Heart left ventricle (tissue), 16 donors: ENCODE results near the gene PPIE. TPM values are rescaled to one million over a fixed set of nuclear protein-coding genes. Genes with fewer than 3 reads are reported as not detected.
"Not testable (repeated sequence)": the region's sequence is repeated elsewhere in the genome, so short reads cannot be mapped to it uniquely, and the experiment has no call there.

ENCODE experiments used
- ATAC-seq, 4 donors: fragments of 200-7000 bp; cut with Tn5 transposase; one replicate each; pipeline ENCODE4 v1.9.1; 2020 to 2022; ENCODE audit warnings: moderate library complexity in 4 of 4, mild to moderate bottlenecking in 3 of 4, moderate number of reproducible peaks in 1 of 4
- DNase-seq, 5 donors: peaks; one replicate each; pipeline ENCODE4 v3.0.0-alpha.2; 2020
- H3K27ac ChIP-seq, 12 donors: fragments of 200-600 bp; sonication (generic) in 4 of 12; one replicate each; pipeline versions ENCODE4 v1.5.0 to v1.8.0; 2016 to 2022; ENCODE audit warnings: mild to moderate bottlenecking in 2 of 12
- H3K27me3 ChIP-seq, 9 donors: fragments of 200-600 bp; sonication (generic) in 2 of 9; one replicate each; pipeline versions ENCODE4 v1.5.1 to v1.8.0; 2016 to 2022; ENCODE audit warnings: mild to moderate bottlenecking in 3 of 9
- H3K36me3 ChIP-seq, 9 donors: fragments of 200-600 bp; sonication (generic) in 2 of 9; one replicate each; pipeline versions ENCODE4 v1.5.0 to v1.8.0; 2018 to 2022; ENCODE audit warnings: mild to moderate bottlenecking in 2 of 9
- H3K4me1 ChIP-seq, 12 donors: fragments of 200-600 bp; sonication (generic) in 4 of 12; one replicate each; pipeline versions ENCODE4 v1.5.0 to v1.8.0; 2016 to 2022; ENCODE audit warnings: mild to moderate bottlenecking in 3 of 12
- H3K4me3 ChIP-seq, 12 donors: fragments of 200-600 bp; sonication (generic) in 4 of 12; one replicate each; pipeline versions ENCODE4 v1.5.0 to v1.8.0; 2017 to 2022; ENCODE audit warnings: mild to moderate bottlenecking in 9 of 12, moderate library complexity in 4 of 12
- H3K9me3 ChIP-seq, 12 donors: fragments of 200-600 bp; sonication (generic) in 4 of 12; one replicate each; pipeline versions ENCODE4 v1.5.0 to v1.8.0; 2016 to 2022; ENCODE audit warnings: mild to moderate bottlenecking in 1 of 12
- CTCF ChIP-seq, 12 donors: fragments of 200-600 bp; sonication (generic) in 4 of 12; IDR thresholded peaks; one replicate each; pipeline versions ENCODE4 v1.5.0 to v1.8.0; 2018 to 2022; ENCODE audit warnings: antibody characterized with exemption in 12 of 12, mild to moderate bottlenecking in 5 of 12
- POLR2A ChIP-seq, 2 donors: fragments of 450-650 bp; IDR thresholded peaks; one replicate each; pipeline ENCODE4 v1.6.1; 2017; ENCODE audit warnings: antibody characterized with exemption in 2 of 2, mild to moderate bottlenecking in 2 of 2, moderate library complexity in 2 of 2
- WGBS, 4 donors: extraction: QIAGEN DNeasy Blood & Tissue Kit in 2 of 4; methylation state at CpG; one replicate each; pipeline versions ENCODE4 v1.1.5 to v1.1.7; 2013 to 2018; 5-methylcytosine and 5-hydroxymethylcytosine counted together
- intact Hi-C, 10 donors: fragments of 100-400 bp; cut with DNase I; formaldehyde crosslinking; loops; one replicate each; pipeline versions ENCODE4 v1.11.1 to v1.14.2; 2022
- polyA plus RNA-seq, 2 donors: library from polyadenylated mRNA; stranded (reverse); fragments of 200-250 nt; gene quantifications; one replicate each; pipeline ENCODE4 v1.2.3, GENCODE V29; 2013
- total RNA-seq, 9 donors: library from RNA; depleted of rRNA in 2 of 9; stranded (reverse); fragments of >200 nt in 2 of 9; fragmentation: NEBNext Ultra II Directional in 3 of 9; extraction: Animal tissue kit (Norgen Biotek cat#: 25700) in 3 of 9; gene quantifications; one replicate each; pipeline versions ENCODE4 v1.1.0 to v1.2.4, GENCODE V29; 2016 to 2023
- donor health status: ischemic (EF 13 %, LVEDD 7.1; RV severe dilation, severe dysfunction).
- donor health status: healthy with polysubstance abuse.
- donor health status: DM: no; HTN: yes; CAD: no.
- donor health status: DM: no; HTN: no; CAD: no.
- donor health status: ischemic (EF 25% LVEDD 6.9; RV normal size, moderate dysfunction).
- donor health status: ischemic (EF 25% LVEDD 5.7; RV mildly dilated, moderate dysfunction).
- donor health status: healthy.
- donor health status: DM: yes; HTN: yes; CAD: no.
- donor health status: ischemic (EF 35%, LVEDD 5.7; RV mildly dilated, moderate dysfunction).
- donor health status: nonischemic (EF 11% LVEDD 7.7; RV severe dilation, severe dysfunction).
- donor health status: DM: yes; HTN: yes; CAD: no.
- donor health status: PGD.
- donor health status: ischemic (EF 29% LVEDD 5.4; RV normal size, mild dysfunction).
- donor health status: nonischemic (EF 23%, LVEDD 6.1; RV moderate dilation, normal function).

The PPIE gene
- total and polyA plus RNA-seq, 11 donors = 22.2 to 45.3 (median 28.2) TPM

- no peaks in the 10 kb centered on the region for H3K9me3 ChIP-seq
- no peak for DNase-seq
These were observed 40.5 kb downstream of the PPIE start for GRCh38 chr1:39779137-39779536.

GRCh38 chr1:39779821-39780220 lies 41.1 kb downstream of the PPIE start:
- Histone ChIP-seq H3K4me3 (no peak overlapping the region), H3K27ac (no peak overlapping the region), H3K9me3 (no peaks in the 10 kb centered on the region), H3K27me3 (no peaks in the 10 kb centered on the region), H3K36me3 (no peaks in the 10 kb centered on the region), H3K4me1 (no peaks in the 10 kb centered on the region)
- DNase-seq = no peak
- TF ChIP-seq CTCF (IDR thresholded peaks at IDR 0.05) (no peak), POLR2A (IDR thresholded peaks at IDR 0.05) (no peak)
- WGBS, 4 donors = 77 to 90% (median 84%) methylated on average over 2 to 5 of the region's 5 CpGs
- no peak for ATAC-seq
- intact Hi-C loops = no loop called here

More at GRCh38 chr1:39779137-39779536, 40.5 kb downstream of the PPIE start:
- ATAC-seq = no peak
- H3K27me3 ChIP-seq = no peaks in the 10 kb centered on the region
- TF ChIP-seq CTCF (IDR thresholded peaks at IDR 0.05) (no peak), POLR2A (IDR thresholded peaks at IDR 0.05) (no peak)
- H3K27ac ChIP-seq = no peak overlapping the region
- 76 to 87% (median 82%) methylated on average over 3 to 7 of the region's 7 CpGs for WGBS, 4 donors
- intact Hi-C loops = no loop called here
- H3K4me3 ChIP-seq = no peak overlapping the region
- H3K36me3 ChIP-seq = no peaks in the 10 kb centered on the region
- H3K4me1 ChIP-seq = no peaks in the 10 kb centered on the region

- Histone ChIP-seq H3K4me1 (no peaks in the 10 kb centered on the region), H3K27ac (no peak overlapping the region), H3K36me3 (no peaks in the 10 kb centered on the region), H3K27me3 (no peaks in the 10 kb centered on the region), H3K9me3 (no peaks in the 10 kb centered on the region), H3K4me3 (no peak overlapping the region)
- 82 to 88% (median 85%) methylated on average over 2 of the region's 2 CpGs for WGBS, 4 donors
- ATAC-seq = no peak
- TF ChIP-seq POLR2A (IDR thresholded peaks at IDR 0.05) (no peak), CTCF (IDR thresholded peaks at IDR 0.05) (no peak)
- no peak for DNase-seq
- intact Hi-C loops = no loop called here
These were observed 42.6 kb downstream of the PPIE start for GRCh38 chr1:39781349-39781715.

GRCh38 chr1:39782103-39782502 lies 43.4 kb downstream of the PPIE start:
- no peak for TF ChIP-seq CTCF (IDR thresholded peaks at IDR 0.05)
- TF ChIP-seq POLR2A (IDR thresholded peaks at IDR 0.05) = no peak
- ATAC-seq = no peak
- 78 to 84% (median 83%) methylated on average over 6 of the region's 6 CpGs for WGBS, 4 donors

GRCh38 chr1:39782685-39783084 lies 44.0 kb downstream of the PPIE start:
- H3K36me3 ChIP-seq, H3K27ac ChIP-seq, H3K4me3 ChIP-seq, DNase-seq, intact Hi-C loops, H3K9me3 ChIP-seq, ATAC-seq, H3K4me1 ChIP-seq: not testable (repeated sequence)
- peaks cover 0 to 11% (median 0%) of the 10 kb centered on the region in 9 donors for H3K27me3 ChIP-seq
- 85 to 90% (median 88%) methylated on average over 10 of the region's 10 CpGs for WGBS, 4 donors

More at GRCh38 chr1:39782103-39782502, 43.4 kb downstream of the PPIE start:
- H3K9me3 ChIP-seq = no peaks in the 10 kb centered on the region
- H3K4me3 ChIP-seq = no peak overlapping the region
- no peaks in the 10 kb centered on the region for H3K4me1 ChIP-seq
- intact Hi-C loops = no loop called here
- H3K36me3 ChIP-seq = no peaks in the 10 kb centered on the region
- no peak overlapping the region for H3K27ac ChIP-seq
- H3K27me3 ChIP-seq = peaks cover 0 to 5% (median 0%) of the 10 kb centered on the region in 9 donors
- no peak for DNase-seq

- DNase-seq, H3K4me3 ChIP-seq, intact Hi-C loops, H3K36me3 ChIP-seq, H3K9me3 ChIP-seq: not testable (repeated sequence)
- 85 to 89% (median 88%) methylated on average over 7 to 10 of the region's 12 CpGs for WGBS, 4 donors
- H3K27me3 ChIP-seq = peaks cover 0 to 38% (median 17%) of the 10 kb centered on the region in 9 donors
- peak overlapping the region in 3 of 12 donors; percentile 24 to 52 (median 25) for H3K27ac ChIP-seq
- H3K4me1 ChIP-seq = peaks cover 0 to 15% (median 0%) of the 10 kb centered on the region in 12 donors
- peak in 2 of 4 donors; percentile 23 to 29 for ATAC-seq
These were observed 47.8 kb downstream of the PPIE start for GRCh38 chr1:39786303-39787107.

GRCh38 chr1:39787108-39787375 lies 48.4 kb downstream of the PPIE start:
- H3K9me3 ChIP-seq, ATAC-seq, H3K27ac ChIP-seq, intact Hi-C loops, H3K36me3 ChIP-seq, H3K4me3 ChIP-seq, DNase-seq: not testable (repeated sequence)
- H3K4me1 ChIP-seq = peaks cover 0 to 15% (median 0%) of the 10 kb centered on the region in 12 donors
- H3K27me3 ChIP-seq = peaks cover 0 to 38% (median 17%) of the 10 kb centered on the region in 9 donors
- 89 to 94% (median 90%) methylated on average over 2 to 5 of the region's 5 CpGs for WGBS, 4 donors
